NB4 (cell line): Measurements from ENCODE around the gene WBP2NL.
"Not testable (repeated sequence)": the region's sequence is repeated elsewhere in the genome, so short reads cannot be mapped to it uniquely, and the experiment has no call there.

Source experiments
- DNase-seq: peaks from one replicate; pipeline ENCODE4 v3.0.0; 2010; ENCODE audit warnings: low read depth
- H3K4me3 ChIP-seq: one replicate; pipeline ENCODE4 v1.5.1; 2011; ENCODE audit warnings: mild to moderate bottlenecking, low read depth, low read length, moderate library complexity
- MYC ChIP-seq: IDR thresholded peaks from 2 replicates; pipeline ENCODE4 v1.6.1; 2011; ENCODE audit warnings: low read depth, low read length
- POLR2A ChIP-seq: IDR thresholded peaks from 2 replicates; pipeline ENCODE4 v1.6.1; 2011; ENCODE audit warnings: mild to moderate bottlenecking; ENCODE audit not compliant: insufficient read length; ENCODE audit errors: extremely low read depth
- TF ChIP-seq, protein P1 (sequence below): IDR thresholded peaks from one replicate; pipeline ENCODE4 v1.5.1; 2012; ENCODE audit warnings: low read depth, low read length
- TF ChIP-seq, protein P2 (sequence below): IDR thresholded peaks from 2 replicates; pipeline ENCODE4 v1.6.1; 2011; ENCODE audit warnings: low read depth, low read length

Gene WBP2NL, protein sequence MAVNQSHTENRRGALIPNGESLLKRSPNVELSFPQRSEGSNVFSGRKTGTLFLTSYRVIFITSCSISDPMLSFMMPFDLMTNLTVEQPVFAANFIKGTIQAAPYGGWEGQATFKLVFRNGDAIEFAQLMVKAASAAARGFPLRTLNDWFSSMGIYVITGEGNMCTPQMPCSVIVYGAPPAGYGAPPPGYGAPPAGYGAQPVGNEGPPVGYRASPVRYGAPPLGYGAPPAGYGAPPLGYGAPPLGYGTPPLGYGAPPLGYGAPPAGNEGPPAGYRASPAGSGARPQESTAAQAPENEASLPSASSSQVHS

DNA sequence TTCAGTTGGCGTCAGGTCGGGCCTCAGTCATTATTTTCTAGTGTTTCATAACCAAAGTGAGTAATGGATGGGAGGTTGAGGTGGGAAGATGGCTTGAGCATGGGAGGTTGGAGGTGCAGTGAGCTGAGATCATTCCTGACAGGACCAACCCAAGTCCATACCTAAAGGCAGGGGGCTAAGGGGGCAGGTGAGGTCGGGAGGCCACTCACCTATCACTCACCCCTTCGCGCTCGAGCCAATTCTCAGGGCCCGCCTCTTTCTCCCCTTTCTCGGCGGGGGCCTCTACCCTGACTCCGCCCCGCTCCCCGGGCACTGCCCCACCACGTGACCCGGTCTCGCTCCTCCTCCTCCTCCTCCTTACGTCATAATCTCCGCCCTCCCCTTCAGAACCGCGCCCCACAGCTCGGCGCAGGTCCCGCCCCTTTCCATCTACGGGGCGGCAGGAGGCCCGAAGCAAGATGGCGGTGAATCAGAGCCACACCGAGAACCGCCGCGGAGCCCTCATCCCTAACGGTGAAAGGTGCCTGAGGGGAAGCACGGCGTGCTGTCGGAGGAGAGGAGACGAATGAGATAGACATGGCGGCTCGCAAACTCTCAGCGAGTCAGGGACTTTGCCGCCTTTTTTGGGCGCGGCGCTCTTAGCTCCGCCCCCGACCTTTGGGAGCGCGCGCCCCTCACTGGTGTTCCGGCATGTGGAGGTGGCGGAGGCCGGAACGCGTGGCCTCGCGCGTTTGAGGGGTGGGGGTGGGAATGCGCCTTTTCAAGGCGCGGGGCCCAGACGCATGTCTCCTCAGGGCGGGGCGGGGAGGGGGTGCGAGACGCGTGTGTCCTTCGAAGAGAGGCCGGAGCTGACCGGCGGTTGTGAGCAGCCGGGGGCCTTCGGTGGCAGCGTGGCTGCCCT, at the start of gene WBP2NL:
Gene WBP2NL (plus strand): TSS at position 428 of the 901 bp plus-strand sequence. CDS start 31 bp downstream, at position 459.
- no peak for TF ChIP-seq MYC
- TF ChIP-seq, protein P1, sequence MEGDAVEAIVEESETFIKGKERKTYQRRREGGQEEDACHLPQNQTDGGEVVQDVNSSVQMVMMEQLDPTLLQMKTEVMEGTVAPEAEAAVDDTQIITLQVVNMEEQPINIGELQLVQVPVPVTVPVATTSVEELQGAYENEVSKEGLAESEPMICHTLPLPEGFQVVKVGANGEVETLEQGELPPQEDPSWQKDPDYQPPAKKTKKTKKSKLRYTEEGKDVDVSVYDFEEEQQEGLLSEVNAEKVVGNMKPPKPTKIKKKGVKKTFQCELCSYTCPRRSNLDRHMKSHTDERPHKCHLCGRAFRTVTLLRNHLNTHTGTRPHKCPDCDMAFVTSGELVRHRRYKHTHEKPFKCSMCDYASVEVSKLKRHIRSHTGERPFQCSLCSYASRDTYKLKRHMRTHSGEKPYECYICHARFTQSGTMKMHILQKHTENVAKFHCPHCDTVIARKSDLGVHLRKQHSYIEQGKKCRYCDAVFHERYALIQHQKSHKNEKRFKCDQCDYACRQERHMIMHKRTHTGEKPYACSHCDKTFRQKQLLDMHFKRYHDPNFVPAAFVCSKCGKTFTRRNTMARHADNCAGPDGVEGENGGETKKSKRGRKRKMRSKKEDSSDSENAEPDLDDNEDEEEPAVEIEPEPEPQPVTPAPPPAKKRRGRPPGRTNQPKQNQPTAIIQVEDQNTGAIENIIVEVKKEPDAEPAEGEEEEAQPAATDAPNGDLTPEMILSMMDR = no peak
- TF ChIP-seq, protein P2, sequence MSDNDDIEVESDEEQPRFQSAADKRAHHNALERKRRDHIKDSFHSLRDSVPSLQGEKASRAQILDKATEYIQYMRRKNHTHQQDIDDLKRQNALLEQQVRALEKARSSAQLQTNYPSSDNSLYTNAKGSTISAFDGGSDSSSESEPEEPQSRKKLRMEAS = no peak
- TF ChIP-seq POLR2A = no peak
- H3K4me3 ChIP-seq = no peak within 1 kb of the TSS
- DNase-seq = no peak

DNA sequence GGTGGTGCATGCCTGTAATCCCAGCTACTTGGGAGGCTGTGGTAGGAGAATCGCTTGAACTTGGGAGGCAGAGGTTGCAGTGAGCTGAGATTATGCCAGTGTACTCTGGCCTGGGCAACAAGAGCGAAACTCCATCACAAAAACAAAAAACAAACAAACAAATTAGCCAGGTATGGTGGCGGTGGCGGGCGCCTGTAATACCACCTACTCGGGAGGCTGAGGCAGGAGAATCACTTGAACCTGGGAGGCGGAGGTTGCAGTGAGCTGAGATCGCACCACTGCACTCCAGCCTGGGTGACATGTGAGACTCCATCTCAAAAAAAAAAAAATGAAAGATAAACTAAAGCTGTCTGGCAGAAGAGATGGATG, 49.7 kb upstream of the WBP2NL start:
- H3K4me3 ChIP-seq, DNase-seq: not testable (repeated sequence)

DNA sequence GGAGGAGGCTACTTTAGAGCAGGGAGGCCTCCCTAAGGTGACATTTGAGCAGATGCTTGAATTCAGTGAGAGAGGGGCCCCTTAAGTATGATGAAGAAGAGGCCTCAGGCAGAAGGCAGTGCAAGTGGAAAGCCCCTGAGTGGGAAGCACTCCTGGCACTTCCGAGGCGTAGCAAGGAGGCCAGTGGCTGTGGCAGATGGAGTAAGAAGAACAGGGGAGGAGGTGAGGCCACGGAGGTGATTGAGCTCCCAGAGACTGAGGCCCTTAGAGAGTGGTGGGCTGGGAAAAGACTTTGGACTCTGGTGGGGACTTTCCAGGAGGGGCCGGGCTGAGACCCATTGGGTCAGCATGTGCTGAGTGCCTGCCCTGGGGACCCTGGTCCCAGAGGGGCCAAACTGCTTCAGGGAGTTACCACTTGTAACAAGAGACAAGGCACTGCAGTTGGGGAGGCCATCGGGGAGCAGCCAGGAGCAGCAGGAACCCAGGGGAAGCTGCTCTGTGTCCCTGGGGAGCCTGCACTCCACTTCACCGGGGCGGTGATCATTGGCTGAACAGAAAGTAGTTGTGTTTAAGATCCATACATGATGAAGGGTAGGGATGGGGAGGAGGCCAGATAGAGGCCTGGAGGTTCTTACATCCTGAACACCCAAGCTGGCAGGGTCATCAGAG, 49.2 kb upstream of the WBP2NL start:
- TF ChIP-seq MYC = no peak
- TF ChIP-seq, protein P1 = no peak
- TF ChIP-seq POLR2A = no peak
- TF ChIP-seq, protein P2 = no peak
- H3K4me3 ChIP-seq = no peak overlapping the region
- peak; percentile 60 for DNase-seq

DNA sequence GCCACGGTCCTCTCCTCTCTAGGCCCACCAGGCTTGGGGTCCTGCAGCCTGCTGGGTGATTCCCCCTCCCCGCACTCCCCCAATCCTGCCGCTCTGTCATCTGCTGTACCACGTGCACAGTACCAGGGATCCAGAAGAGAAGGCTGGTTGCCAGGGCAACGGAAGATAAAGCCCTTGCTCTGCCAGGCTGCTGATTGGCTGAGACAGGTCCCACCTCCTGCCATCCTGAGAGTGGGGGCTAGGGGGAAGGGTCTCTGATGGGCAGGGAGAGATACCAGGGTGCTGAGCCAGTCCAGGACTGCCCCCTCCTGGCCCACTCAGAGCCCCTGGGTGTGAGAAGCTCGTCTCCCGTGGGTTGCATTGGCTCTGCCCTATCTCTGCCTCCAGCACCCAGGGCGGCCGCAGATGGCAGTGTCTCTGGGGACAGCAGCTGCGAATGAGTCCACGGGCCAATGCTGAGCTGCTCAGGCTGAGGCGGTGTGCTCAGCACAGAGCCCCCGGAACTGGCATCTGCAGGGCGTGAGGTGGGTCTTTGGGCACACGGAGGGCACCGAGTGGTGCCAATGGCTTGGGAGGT, 46.6 kb upstream of the WBP2NL start, which contains the start of gene SMIM45:
Gene SMIM45 (plus strand): TSS at position 253 of the 577 bp plus-strand sequence.
- TF ChIP-seq, protein P2 = no peak
- no peak for TF ChIP-seq MYC
- no peak for TF ChIP-seq POLR2A
- TF ChIP-seq, protein P1 = no peak
- DNase-seq = no peak
- no peak within 1 kb of the TSS for H3K4me3 ChIP-seq

DNA sequence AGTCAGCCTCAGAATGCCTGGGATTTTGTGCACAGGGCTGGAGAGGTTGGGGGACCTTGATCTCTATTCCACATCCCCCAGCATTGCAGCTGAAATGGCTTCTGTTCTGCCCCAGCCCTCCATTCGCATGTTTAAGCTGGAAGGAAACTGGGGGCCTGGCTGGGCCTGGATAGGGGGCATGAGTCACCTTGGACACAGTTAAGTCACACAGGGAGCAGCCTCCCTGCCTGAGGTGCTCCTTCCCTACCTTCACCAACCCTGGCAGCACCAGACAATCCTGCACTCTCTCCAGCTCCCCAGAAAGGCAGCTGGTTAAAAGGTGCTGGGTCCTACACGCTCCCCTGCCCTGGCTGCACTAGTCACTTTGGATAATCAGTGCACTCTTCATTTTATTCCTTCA, 45.9 kb upstream of the WBP2NL start:
- no peak overlapping the region for H3K4me3 ChIP-seq
- TF ChIP-seq POLR2A (no peak), MYC (no peak)
- TF ChIP-seq, protein P1 = no peak
- TF ChIP-seq, protein P2 = no peak

More for the DNA sequence above, 45.9 kb upstream of the WBP2NL start:
- DNase-seq = no peak
